SKM-1 treated with dmso at 0.1 percent for 144 hours (cell line): Measurements from ENCODE around the gene SMPDL3A.

ENCODE experiments used
- DNase-seq: peaks from one replicate; lab custom pipeline; 2025; ENCODE audit not compliant: unreplicated experiment; lab: John Stamatoyannopoulos, UW

SMPDL3A gene

DNA sequence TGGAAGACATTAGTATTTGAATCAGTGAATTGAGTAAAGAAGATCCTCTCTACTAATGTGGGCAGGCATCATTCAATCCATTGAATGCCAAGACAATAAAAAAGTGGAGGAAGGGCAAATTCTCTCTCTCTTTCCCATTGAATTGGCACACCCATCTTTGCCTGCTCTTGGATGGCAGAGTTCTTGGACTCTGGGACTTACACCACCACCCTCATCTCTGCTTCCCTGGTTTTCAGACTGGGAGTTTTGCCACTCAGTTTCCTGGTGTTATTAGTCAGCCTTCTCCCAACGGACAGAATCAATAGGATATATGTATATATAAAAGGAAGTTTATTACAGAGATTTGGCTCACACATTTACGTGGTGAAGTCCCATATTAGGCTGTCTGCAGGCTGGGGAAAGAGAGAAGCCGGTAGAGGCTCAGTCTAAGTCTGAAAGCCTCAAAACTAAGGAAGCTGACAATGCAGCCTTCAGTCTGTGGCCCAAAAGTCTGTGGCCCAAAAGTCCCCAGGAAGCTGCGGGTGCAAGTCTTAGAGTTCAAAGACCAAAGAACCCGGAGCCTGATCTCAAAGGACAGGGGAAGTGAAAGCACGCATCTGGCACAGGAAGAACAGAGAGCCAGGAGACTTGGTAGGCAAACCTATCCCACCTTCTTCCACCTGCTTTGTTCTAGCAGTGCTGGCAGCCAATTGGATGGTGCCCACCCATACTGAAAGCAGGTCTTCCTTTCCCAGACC, 64.4 kb downstream of the SMPDL3A start:
- no peak for DNase-seq
